GM19397 (cell line): ENCODE measurements around the gene TTC34.
"Not testable (repeated sequence)": the region's sequence is repeated elsewhere in the genome, so short reads cannot be mapped to it uniquely, and the experiment has no call there.

Experiments used
- ATAC-seq: cut with Tn5 transposase; IDR thresholded peaks from one replicate; pipeline ENCODE4 v1.9.1; 2021; ENCODE audit warnings: mild to moderate bottlenecking, moderate library complexity; ENCODE audit not compliant: unreplicated experiment

TTC34 gene

GRCh38 chr1:2799811-2800663, 1.5 kb downstream of the TTC34 start:
- no peak for ATAC-seq

- ATAC-seq: not testable (repeated sequence)
Observed at GRCh38 chr1:2798958-2799357, 2.5 kb downstream of the TTC34 start.

GRCh38 chr1:2797741-2798016, 3.8 kb downstream of the TTC34 start:
- no peak for ATAC-seq

GRCh38 chr1:2796890-2797740, 4.4 kb downstream of the TTC34 start:
- no peak for ATAC-seq

GRCh38 chr1:2795926-2796325, 5.6 kb downstream of the TTC34 start:
- ATAC-seq: no peak

- ATAC-seq: no peak
Observed at GRCh38 chr1:2791027-2791760, 10.3 kb downstream of the TTC34 start.

GRCh38 chr1:2789986-2790581, 11.4 kb downstream of the TTC34 start:
- no peak for ATAC-seq

- ATAC-seq: no peak
Observed at GRCh38 chr1:2789164-2789985, 12.1 kb downstream of the TTC34 start.

GRCh38 chr1:2788506-2789163, 12.9 kb downstream of the TTC34 start:
- ATAC-seq: no peak

GRCh38 chr1:2787163-2787911, 14.2 kb downstream of the TTC34 start:
- ATAC-seq: no peak

- no peak for ATAC-seq
Observed at GRCh38 chr1:2786329-2787162, 14.9 kb downstream of the TTC34 start.

GRCh38 chr1:2785631-2786328, 15.7 kb downstream of the TTC34 start:
- ATAC-seq: no peak

- ATAC-seq: no peak
Observed at GRCh38 chr1:2784854-2785630, 16.5 kb downstream of the TTC34 start.

- ATAC-seq: no peak
Observed at GRCh38 chr1:2783435-2784397, 17.8 kb downstream of the TTC34 start.

GRCh38 chr1:2783069-2783434, 18.4 kb downstream of the TTC34 start:
- ATAC-seq: no peak

GRCh38 chr1:2781627-2782026, 19.9 kb downstream of the TTC34 start:
- ATAC-seq: no peak
